Measurements from ENCODE around the gene KIF26B.

The KIF26B gene

GRCh38 chr1:245609354-245610150 lies 454.8 kb downstream of the KIF26B start:
- ATAC-seq, result no peak
- TF ChIP-seq ESRRG (CRISPR knock-in tag; IDR thresholded peaks at IDR 0.05), result no peak
- no peak for TF ChIP-seq ZC3H10 (CRISPR knock-in tag; IDR thresholded peaks at IDR 0.05)
- no peak for TF ChIP-seq TCF4 (CRISPR knock-in tag; IDR thresholded peaks at IDR 0.05; ENCODE audit: borderline replicate concordance)
- TF ChIP-seq PPARA (CRISPR knock-in tag; IDR thresholded peaks at IDR 0.05; ENCODE audit: borderline replicate concordance), result no peak
- TF ChIP-seq ZFP3 (CRISPR knock-in tag; IDR thresholded peaks at IDR 0.05), result no peak
- no peak for TF ChIP-seq SNAI2 (CRISPR knock-in tag; IDR thresholded peaks at IDR 0.05)
- no peak for TF ChIP-seq ARNTL (CRISPR knock-in tag; IDR thresholded peaks at IDR 0.05; ENCODE audit: borderline replicate concordance, low read depth)
- TF ChIP-seq CREB5 (CRISPR knock-in tag; IDR thresholded peaks at IDR 0.05; ENCODE audit: low read depth), result no peak
- TF ChIP-seq BACH2 (CRISPR knock-in tag; IDR thresholded peaks at IDR 0.05; ENCODE audit: borderline replicate concordance), result no peak
- TF ChIP-seq ZNF8 (CRISPR knock-in tag; IDR thresholded peaks at IDR 0.05), result no peak
- no peak for TF ChIP-seq TOX (CRISPR knock-in tag; IDR thresholded peaks at IDR 0.05; ENCODE audit: borderline replicate concordance)

GRCh38 chr1:245611251-245611650 lies 456.5 kb downstream of the KIF26B start:
- TF ChIP-seq TOX (CRISPR knock-in tag; IDR thresholded peaks at IDR 0.05; ENCODE audit: borderline replicate concordance) (no peak), ISL1 (CRISPR knock-in tag; IDR thresholded peaks at IDR 0.05) (no peak), PPARA (CRISPR knock-in tag; IDR thresholded peaks at IDR 0.05; ENCODE audit: borderline replicate concordance) (no peak), CSRNP3 (CRISPR knock-in tag; IDR thresholded peaks at IDR 0.05) (no peak), POU6F1 (CRISPR knock-in tag; IDR thresholded peaks at IDR 0.05; ENCODE audit: borderline replicate concordance, low read depth) (no peak), CREB5 (CRISPR knock-in tag; IDR thresholded peaks at IDR 0.05; ENCODE audit: low read depth) (no peak), RARB (CRISPR knock-in tag; IDR thresholded peaks at IDR 0.05) (no peak), GLIS3 (CRISPR knock-in tag; IDR thresholded peaks at IDR 0.05) (no peak), OSR1 (CRISPR knock-in tag; IDR thresholded peaks at IDR 0.05) (no peak), TSHZ2 (CRISPR knock-in tag; IDR thresholded peaks at IDR 0.05) (no peak), ZNF8 (CRISPR knock-in tag; IDR thresholded peaks at IDR 0.05) (no peak)
- no peak for ATAC-seq

- peak; percentile 73 for ATAC-seq
- TF ChIP-seq GLIS3 (CRISPR knock-in tag; IDR thresholded peaks at IDR 0.05), result no peak
- TF ChIP-seq TOX (CRISPR knock-in tag; IDR thresholded peaks at IDR 0.05; ENCODE audit: borderline replicate concordance), result no peak
- TF ChIP-seq CSDC2 (CRISPR knock-in tag; IDR thresholded peaks at IDR 0.05), result no peak
- no peak for TF ChIP-seq SNAI2 (CRISPR knock-in tag; IDR thresholded peaks at IDR 0.05)
- TF ChIP-seq BACH2 (CRISPR knock-in tag; IDR thresholded peaks at IDR 0.05; ENCODE audit: borderline replicate concordance), result no peak
- no peak for TF ChIP-seq ARNTL (CRISPR knock-in tag; IDR thresholded peaks at IDR 0.05; ENCODE audit: borderline replicate concordance, low read depth)
- no peak for TF ChIP-seq TSHZ2 (CRISPR knock-in tag; IDR thresholded peaks at IDR 0.05)
- no peak for TF ChIP-seq ZFP30 (CRISPR knock-in tag; IDR thresholded peaks at IDR 0.05)
- TF ChIP-seq CREB5 (CRISPR knock-in tag; IDR thresholded peaks at IDR 0.05; ENCODE audit: low read depth), result no peak
- TF ChIP-seq POU6F1 (CRISPR knock-in tag; IDR thresholded peaks at IDR 0.05; ENCODE audit: borderline replicate concordance, low read depth), result no peak
- no peak for TF ChIP-seq PPARA (CRISPR knock-in tag; IDR thresholded peaks at IDR 0.05; ENCODE audit: borderline replicate concordance)
- no peak for TF ChIP-seq ZNF8 (CRISPR knock-in tag; IDR thresholded peaks at IDR 0.05)
- no peak for TF ChIP-seq ZNF70 (CRISPR knock-in tag; IDR thresholded peaks at IDR 0.05)
Observed at GRCh38 chr1:245614476-245614875, 459.7 kb downstream of the KIF26B start.

Data from SK-N-SH treated with all-trans-retinoic acid at 6 μM for 48 hours (cell line).